ENCODE results near the gene WSCD2. TPM values are rescaled to one million over a fixed set of nuclear protein-coding genes. Genes with fewer than 3 reads are reported as not detected.

Gene WSCD2
- total and polyA plus RNA-seq, 2 of the 4 experiments (the other 2 are of a cell fraction), result not detected

GRCh38 chr12:108215458-108215857, 86.4 kb downstream of the WSCD2 start:
- no peak for TF ChIP-seq RAD21 (IDR thresholded peaks at IDR 0.05; ENCODE audit: low read length)
- no peak for TF ChIP-seq RCOR1 (IDR thresholded peaks at IDR 0.05; ENCODE audit: insufficient replicate concordance, low read length)
- TF ChIP-seq, protein P1, sequence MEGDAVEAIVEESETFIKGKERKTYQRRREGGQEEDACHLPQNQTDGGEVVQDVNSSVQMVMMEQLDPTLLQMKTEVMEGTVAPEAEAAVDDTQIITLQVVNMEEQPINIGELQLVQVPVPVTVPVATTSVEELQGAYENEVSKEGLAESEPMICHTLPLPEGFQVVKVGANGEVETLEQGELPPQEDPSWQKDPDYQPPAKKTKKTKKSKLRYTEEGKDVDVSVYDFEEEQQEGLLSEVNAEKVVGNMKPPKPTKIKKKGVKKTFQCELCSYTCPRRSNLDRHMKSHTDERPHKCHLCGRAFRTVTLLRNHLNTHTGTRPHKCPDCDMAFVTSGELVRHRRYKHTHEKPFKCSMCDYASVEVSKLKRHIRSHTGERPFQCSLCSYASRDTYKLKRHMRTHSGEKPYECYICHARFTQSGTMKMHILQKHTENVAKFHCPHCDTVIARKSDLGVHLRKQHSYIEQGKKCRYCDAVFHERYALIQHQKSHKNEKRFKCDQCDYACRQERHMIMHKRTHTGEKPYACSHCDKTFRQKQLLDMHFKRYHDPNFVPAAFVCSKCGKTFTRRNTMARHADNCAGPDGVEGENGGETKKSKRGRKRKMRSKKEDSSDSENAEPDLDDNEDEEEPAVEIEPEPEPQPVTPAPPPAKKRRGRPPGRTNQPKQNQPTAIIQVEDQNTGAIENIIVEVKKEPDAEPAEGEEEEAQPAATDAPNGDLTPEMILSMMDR (conservative IDR thresholded peaks at IDR 0.05; ENCODE audit: low read depth, low read length), result no peak
- TF ChIP-seq FOS (IDR thresholded peaks at IDR 0.05; ENCODE audit: low read depth, low read length), result no peak
- TF ChIP-seq RFX5 (IDR thresholded peaks at IDR 0.05; ENCODE audit: low read depth, low read length), result no peak
- TF ChIP-seq MAZ (IDR thresholded peaks at IDR 0.05; ENCODE audit: borderline replicate concordance, low read depth, low read length), result no peak
- no peak for TF ChIP-seq NFE2L2 (IDR thresholded peaks at IDR 0.05; ENCODE audit: low read depth, low read length)
- TF ChIP-seq BHLHE40 (IDR thresholded peaks at IDR 0.05; ENCODE audit: low read depth, low read length), result no peak
- TF ChIP-seq POLR2A (IDR thresholded peaks at IDR 0.05; ENCODE audit: low read depth, low read length), result no peak
- TF ChIP-seq MXI1 (IDR thresholded peaks at IDR 0.05; ENCODE audit: borderline replicate concordance, low read depth, low read length), result no peak
- TF ChIP-seq SMC3 (IDR thresholded peaks at IDR 0.05; ENCODE audit: low read depth, low read length), result no peak
- TF ChIP-seq, protein P2, sequence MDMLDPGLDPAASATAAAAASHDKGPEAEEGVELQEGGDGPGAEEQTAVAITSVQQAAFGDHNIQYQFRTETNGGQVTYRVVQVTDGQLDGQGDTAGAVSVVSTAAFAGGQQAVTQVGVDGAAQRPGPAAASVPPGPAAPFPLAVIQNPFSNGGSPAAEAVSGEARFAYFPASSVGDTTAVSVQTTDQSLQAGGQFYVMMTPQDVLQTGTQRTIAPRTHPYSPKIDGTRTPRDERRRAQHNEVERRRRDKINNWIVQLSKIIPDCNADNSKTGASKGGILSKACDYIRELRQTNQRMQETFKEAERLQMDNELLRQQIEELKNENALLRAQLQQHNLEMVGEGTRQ (IDR thresholded peaks at IDR 0.05; ENCODE audit: low read depth, low read length), result no peak
- TF ChIP-seq CEBPB (IDR thresholded peaks at IDR 0.05; ENCODE audit: low read depth, low read length), result no peak
- TF ChIP-seq, protein P3, sequence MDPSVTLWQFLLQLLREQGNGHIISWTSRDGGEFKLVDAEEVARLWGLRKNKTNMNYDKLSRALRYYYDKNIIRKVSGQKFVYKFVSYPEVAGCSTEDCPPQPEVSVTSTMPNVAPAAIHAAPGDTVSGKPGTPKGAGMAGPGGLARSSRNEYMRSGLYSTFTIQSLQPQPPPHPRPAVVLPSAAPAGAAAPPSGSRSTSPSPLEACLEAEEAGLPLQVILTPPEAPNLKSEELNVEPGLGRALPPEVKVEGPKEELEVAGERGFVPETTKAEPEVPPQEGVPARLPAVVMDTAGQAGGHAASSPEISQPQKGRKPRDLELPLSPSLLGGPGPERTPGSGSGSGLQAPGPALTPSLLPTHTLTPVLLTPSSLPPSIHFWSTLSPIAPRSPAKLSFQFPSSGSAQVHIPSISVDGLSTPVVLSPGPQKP (IDR thresholded peaks at IDR 0.05; ENCODE audit: borderline replicate concordance, low read depth, low read length), result no peak
- no peak for TF ChIP-seq CHD1 (IDR thresholded peaks at IDR 0.05; ENCODE audit: low read depth, low read length)
- TF ChIP-seq MAFK (IDR thresholded peaks at IDR 0.05; ENCODE audit: low read depth, low read length), result no peak
- Histone ChIP-seq H3K36me3 (ENCODE audit: control insufficient read depth, insufficient read depth, low read length) (no peaks in the 10 kb centered on the region), H4K5ac (ENCODE audit: low read depth, low read length) (no peak overlapping the region), H3K9ac (ENCODE audit: low read depth, low read length) (no peak overlapping the region), H3K27ac (ENCODE audit: insufficient read depth, low read length) (no peak overlapping the region), H3K14ac (replicated peaks; ENCODE audit: low read depth, low read length) (no peak overlapping the region), H4K20me1 (ENCODE audit: insufficient read depth, low read length) (no peaks in the 10 kb centered on the region), H3K27me3 (ENCODE audit: control insufficient read depth, insufficient read depth, low read length) (no peaks in the 10 kb centered on the region), H3K23ac (ENCODE audit: low read depth, low read length) (no peak overlapping the region), H2BK120ac (ENCODE audit: low read depth, low read length) (no peak overlapping the region), H2AK5ac (ENCODE audit: low read depth, low read length) (no peak overlapping the region), H3K4me2 (ENCODE audit: low read depth, low read length) (no peak overlapping the region), H2BK15ac (ENCODE audit: low read depth, low read length) (no peak overlapping the region), H3K18ac (ENCODE audit: low read depth, low read length) (no peak overlapping the region), H3K4me3 (ENCODE audit: insufficient read depth, low read depth, low read length) (no peak overlapping the region), H3K4me1 (ENCODE audit: control insufficient read depth, insufficient read depth, low read length) (no peaks in the 10 kb centered on the region), H2BK20ac (ENCODE audit: low read depth, low read length) (no peak overlapping the region), H2AFZ (replicated peaks; ENCODE audit: low read length, poor library complexity) (no peak overlapping the region), H4K91ac (ENCODE audit: insufficient read depth, low read depth, low read length) (no peak overlapping the region), H3K9me1 (ENCODE audit: insufficient read depth, low read length) (no peaks in the 10 kb centered on the region), H3K79me1 (ENCODE audit: low read depth in 1 of 2, low read length in 2 of 2) (no peaks in the 10 kb centered on the region), H2AK9ac (replicated peaks; ENCODE audit: low read depth, low read length, poor library complexity) (no peak overlapping the region), H3K9me3 (ENCODE audit: control insufficient read depth, insufficient read depth, low read length) (no peaks in the 10 kb centered on the region; the same call in 1 of the 2 replicates), H4K8ac (ENCODE audit: low read depth in 2 of 2, low read length in 2 of 2) (no peak overlapping the region), H3K4ac (ENCODE audit: low read depth, low read length) (no peak overlapping the region), H3K56ac (ENCODE audit: extremely low read depth, insufficient read depth, low read length) (no peak overlapping the region), H2BK5ac (ENCODE audit: low read depth, low read length, poor library complexity, severe bottlenecking) (no peak overlapping the region)
- CTCF ChIA-PET, result no interaction called here
- dilution Hi-C loops (cut with HindIII; ENCODE audit: low sequenced_read_pairs, unreplicated experiment) (no loop called here), in situ Hi-C loops (cut with MboI; ENCODE audit: low sequenced_read_pairs) (no loop called here), intact Hi-C loops (cut with micrococcal nuclease) (no loop called here)
- ATAC-seq (ENCODE audit: low read depth), result no peak
- BruUV-seq (replicated peaks), result no TSS peak
- WGBS, 2 experiments (ENCODE audit: extremely low coverage in 2 of 2, insufficient read length in 1 of 2), result 17% methylated on average over 1 of the region's 3 CpGs; no CpG with 5 or more reads in 1 of the 2 experiments
- POLR2A ChIA-PET (ENCODE audit: unreplicated experiment), result no interaction called here
- no peak for DNase-seq

Data from IMR-90 (cell line).